HG02588 (cell line): ENCODE measurements around the gene ARHGAP44.

Experiments used
- ATAC-seq: cut with Tn5 transposase; IDR thresholded peaks from one replicate; pipeline ENCODE4 v1.9.1; 2021; ENCODE audit warnings: mild to moderate bottlenecking, moderate library complexity; ENCODE audit not compliant: unreplicated experiment

Gene ARHGAP44

DNA sequence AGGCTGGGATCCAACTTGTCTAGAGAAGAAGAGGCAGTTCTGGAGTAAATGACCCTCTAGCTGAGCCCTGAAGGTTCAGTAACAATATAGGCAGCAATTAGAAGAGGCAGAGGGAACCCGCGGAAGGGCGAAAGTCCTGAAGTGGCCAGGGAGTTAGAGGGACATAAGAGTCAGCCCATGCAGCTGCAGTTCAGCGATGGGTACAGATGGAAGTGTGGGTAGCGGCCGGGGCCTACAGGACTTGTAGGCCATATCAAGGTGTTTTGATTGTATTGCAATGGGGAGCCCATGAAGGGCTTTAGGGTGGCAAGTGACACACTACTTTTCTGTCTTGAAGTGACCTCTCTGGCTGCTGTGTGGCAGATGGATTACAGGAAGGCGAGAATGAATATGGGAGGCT, 225.5 kb downstream of the ARHGAP44 start:
- ATAC-seq, result no peak

DNA sequence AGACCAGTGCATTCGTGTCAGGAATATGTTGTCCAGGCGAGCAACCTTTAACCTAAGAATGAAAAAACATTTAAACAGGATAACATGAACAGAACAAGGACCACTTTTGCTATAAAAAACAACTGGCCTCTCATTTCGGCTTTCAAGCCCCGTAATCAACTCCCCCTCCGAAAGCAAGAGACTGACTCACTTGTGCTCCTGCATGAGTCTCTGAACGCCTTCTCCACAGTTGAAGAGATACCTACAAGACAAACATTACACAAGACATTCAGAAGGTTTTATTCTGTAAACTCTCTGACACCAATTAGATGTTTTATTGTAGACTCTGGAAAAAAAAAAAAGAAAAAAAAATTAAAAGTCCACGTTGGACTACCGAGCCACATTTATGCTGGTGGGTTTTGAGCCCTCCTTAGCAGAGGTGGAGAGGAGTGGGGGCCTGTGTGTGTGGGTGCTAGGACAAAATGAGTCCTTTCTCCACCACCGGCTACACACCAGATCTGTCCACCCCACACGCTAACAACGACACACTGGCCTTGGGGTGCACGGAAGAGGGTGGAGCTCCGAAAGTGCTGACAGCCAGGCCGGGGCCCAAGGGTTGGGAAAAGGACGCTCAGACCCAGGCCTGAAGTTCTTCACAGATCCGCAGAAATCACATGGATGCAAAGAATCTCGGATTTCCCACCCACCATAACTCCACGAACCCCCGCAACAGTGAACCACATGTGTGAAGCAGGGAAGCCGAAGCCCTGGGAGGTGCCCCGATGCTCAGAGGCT, 227.8 kb downstream of the ARHGAP44 start:
- peak; percentile 6 for ATAC-seq

DNA sequence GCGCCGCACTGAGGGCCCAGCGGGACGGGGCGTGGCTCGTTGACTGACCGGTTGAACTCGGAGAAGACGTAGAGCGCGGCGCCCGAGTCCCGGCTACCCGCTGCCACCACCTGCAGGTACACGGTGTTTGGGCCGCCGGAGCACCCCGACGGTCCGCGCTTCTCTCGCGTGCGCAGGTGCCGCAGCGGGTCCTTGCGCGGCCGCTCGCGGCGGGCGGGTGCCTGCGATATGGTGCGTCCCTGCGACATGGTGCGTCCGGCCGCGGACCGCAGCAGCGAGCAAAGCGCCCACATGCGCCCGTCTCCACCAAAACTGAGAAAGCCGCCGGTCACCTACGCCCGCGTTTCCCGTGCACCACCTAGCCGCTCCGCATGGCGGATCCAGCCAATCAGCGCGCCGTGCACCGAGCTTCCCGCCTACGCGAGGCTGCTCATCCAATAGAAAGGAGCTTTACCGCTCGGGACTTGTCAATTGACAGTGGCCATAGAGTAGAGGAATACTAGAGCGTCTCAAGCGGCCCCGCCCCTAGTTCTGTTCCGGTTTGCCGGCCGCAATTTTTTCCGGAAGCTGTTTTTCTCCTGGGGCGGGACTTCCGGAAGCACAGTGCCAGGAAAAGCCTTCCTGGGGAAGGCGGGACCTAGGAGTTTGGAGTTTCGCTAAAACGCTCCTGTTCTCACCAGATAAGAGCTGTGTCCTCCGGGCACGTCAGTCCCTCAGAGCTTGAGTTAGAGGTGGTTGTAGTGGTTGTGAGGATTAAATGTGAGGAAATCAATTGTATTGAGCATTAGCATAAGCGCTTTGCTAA, 228.6 kb downstream of the ARHGAP44 start, which contains the start of gene ELAC2:
Gene ELAC2, minus strand, starts transcription at position 373 of the 805 bp plus-strand sequence. Its CDS starts 80 bp downstream, at position 293.
- ATAC-seq, result peak; percentile 98

DNA sequence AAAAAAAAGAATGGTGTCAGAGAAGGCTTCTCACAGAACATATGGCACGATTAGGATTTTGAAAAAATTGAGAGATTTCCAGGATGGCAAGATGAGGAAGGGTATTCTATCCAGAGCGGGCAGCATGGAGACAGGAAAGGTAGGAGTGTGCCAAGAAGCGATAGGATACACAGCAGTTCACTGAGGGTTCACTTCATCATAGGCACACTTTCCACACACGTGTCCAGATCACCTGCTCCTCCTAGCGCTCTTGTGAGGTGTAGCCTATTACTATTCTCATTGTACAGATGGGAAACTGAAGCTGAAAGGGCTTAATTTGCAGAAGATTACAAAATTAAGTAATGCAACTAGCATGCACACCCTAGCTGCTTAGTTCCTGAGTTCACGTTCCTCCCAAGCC, 234.7 kb downstream of the ARHGAP44 start:
- no peak for ATAC-seq

DNA sequence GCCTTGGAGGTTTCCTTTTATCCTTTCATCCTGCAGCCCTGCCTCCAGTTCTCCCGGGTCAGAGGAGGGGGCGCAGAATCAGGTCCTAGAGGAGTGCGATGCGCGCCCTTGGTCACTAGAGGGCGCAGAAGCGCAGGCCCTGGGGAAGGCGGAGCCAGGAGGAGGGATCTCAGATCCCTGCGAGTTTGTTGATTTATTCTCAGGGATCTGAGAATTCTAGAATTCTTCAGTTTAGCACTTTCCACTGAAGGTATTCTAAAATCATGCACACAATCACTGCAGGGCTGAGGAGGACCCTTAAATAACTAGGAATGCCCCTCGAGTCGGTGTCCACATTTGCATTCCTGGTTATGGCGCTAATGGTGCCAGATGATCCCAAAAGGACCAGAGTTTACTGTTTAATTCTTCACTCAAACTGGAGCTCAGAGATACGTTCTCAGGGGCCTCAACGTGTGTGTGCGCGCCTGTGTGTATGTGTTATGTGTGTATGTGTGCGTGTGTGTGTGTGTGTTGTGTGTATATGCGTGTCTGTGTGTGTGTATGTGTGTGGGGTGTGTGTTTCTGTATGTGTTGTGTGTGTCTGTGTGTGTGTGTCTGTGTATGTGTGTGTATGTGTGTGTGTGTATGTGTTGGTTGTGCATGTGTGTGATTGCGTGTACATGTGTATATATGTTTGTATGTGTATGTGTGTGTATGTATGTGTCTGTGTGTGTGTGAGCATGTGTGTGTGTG, 235.4 kb downstream of the ARHGAP44 start:
- ATAC-seq, result peak; percentile 91

DNA sequence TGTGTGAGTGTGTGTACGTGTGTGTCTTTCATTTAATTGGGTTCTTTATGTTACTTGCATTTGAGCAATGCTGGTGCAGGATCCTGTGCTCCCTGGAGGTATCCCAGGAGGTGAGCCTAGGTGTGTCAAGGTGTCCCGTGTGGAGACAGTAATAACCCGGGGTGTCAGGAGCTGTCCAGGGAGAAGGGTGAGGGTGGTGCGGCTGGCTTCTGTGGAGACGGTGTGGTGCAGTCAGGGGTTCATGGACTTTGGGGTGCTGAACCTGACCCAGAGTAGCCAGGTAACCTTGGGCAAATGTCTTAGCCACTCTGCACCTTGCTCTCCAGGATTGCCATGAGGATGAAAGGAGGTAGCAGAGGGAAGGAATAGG, 235.9 kb downstream of the ARHGAP44 start:
- ATAC-seq, result no peak

DNA sequence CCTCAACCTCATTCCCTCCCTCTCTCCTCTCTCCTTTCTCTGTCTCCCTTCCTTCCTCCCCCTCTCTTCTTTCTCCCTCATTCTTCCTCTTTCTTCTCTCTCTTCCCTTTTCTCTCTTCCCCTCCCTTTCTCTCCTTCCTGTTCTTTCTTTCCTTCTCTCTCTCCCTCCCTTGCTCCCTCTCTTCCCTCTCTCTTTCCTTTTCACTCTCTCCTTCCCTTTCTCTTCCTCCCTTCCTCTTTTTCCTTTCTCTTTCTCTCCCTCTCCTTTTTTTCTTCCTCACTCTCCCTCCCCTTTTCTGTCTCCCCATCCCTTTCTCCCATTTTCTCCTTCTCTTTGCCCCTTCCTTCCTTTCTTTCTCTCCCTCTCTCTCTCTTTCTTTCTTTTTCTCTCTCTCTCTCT, 236.4 kb downstream of the ARHGAP44 start:
- no peak for ATAC-seq

DNA sequence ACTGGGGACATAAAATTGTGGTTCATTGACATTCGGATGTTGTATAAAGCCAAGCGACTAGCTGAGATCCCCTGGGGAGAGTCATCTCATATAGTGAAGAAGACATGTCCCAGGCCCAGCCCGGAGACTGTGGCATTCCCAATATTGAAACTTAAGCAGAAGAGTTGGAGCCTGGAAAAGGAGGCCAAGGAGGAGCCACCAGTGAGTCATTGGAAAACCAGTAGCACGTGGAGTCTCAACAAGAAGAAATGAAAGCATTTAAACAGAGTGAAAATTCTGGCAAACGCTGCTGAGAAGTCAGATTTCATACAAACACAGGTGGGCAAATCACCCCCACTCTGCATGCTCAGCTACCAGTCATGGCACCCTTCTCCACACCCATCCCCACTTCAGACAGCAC, 237.9 kb downstream of the ARHGAP44 start:
- ATAC-seq, result no peak

DNA sequence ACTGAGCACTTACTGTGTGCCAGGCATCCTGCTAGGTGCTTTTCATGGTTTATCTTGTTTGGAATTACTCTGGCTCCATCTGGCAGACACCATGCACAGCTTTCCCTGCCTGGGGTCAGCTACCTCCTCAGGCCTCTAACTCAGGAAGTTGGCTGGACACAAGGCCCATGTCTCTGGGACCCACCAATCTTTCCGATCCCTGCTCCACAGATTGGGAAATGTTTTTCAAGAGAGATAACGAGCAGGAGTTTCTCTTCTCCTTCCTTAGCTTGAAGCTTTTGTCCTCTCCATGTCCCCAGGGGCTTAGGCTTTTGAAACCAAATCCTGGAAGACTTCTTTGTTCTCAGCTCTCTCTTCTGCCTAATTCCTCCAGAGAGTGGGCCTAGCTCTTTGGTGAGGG, 240.0 kb downstream of the ARHGAP44 start:
- ATAC-seq, result no peak

DNA sequence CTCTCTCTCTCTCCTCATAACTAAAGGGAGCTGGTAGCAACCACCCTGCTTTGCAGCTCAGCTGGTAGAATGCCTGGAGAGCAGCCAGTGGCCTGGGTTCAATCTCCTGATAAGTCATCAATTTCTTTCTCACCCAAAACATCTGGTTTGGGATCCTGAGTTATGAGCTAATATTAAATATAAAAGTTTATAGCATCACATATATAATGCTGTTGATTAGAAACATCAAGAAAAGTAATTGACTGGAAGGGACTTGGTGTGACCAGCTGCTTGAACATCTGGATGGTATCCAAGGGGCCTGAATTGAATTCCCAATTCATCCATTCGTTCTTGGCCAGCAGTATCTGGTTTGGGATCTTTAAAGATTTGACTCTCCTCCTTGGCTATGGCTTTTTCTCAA, 240.8 kb downstream of the ARHGAP44 start:
- no peak for ATAC-seq

DNA sequence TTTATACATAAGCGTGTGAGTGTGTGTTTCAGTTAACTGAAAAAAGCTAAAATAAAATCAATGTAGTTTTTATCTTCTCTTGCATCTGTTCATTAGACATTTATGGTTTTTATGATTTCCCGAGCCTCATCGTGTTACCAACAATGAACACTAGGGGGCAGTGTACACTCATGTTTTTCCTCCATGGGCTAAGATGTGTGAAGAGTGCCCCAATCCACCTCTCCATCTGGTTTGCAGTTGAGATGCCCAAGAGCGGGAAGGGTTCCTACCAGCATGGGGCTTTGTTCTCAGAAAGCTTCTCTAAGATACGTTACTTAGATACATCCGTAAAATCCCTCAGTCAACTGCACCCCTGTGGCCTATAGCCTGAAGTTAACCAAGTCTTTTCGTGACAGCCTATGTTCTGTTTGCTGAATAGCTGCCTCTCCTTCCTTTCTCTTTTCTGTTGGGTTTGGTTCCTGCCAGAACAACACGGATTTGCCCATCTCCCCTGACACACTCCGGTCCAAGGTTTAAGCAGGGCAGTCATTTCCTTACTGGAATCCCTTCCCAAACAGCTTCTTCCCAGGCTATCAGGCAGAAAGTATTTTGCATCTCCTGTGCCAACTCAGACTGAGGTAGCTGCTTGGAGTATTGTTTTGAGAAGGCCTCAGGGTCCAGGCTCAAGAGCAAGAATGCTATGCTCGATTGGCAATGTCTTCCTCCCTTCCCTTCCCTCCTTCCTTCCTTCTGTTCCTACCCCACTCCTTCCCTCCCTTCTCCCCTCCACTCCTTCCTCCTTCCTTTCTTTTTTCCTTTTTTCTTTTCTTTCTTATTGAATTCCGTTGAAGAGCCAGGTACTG, 241.4 kb downstream of the ARHGAP44 start:
- no peak for ATAC-seq

DNA sequence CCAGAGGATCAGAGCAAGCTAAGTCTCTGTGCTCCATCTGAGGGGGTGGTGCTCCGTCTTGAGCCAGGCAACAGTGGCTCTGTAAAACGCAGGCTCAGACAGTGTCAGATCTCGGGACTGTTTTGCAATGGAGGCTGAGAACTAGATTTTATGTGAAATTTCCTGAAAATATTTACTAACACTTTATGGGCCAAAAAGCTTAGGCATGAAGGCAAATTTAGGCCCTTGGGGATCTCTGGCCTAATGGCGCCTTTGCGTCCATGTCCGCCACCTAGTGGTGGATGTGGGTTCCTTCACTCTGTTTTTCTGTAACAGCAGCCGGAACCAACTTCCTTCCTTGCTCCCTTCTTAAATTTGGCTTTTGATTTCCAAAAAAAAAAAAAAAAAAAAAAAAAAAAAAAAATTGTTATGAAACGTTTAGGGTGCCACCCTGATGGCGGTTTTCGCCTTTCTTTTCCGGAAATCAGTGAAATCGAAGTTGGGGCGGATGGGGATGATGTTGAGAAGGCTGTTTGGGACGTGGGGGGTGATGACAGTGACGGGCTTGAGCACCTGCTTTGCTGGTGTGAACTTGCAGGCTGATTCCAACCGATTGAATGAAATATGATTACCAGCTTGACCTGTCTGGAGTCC, 242.5 kb downstream of the ARHGAP44 start:
- peak; percentile 62 for ATAC-seq

DNA sequence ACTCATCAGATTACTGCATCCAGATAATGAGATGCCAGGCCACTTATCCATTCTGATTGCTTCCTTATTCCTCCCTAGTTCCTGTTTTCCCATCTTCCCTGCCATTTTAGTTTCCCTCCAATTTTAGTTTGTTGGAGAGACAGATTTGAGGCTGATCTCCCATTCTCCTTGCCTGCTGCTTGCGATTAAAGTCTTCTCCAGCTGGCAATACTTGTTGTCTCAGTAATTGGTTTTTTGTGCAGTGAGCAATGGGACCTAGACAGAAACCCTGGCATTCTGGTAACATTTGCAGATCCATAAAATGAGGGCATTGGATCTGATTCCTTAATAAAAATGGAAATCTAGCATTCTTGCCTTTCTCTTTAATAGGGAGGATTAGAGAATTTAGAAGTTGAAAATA, 246.1 kb downstream of the ARHGAP44 start:
- no peak for ATAC-seq

DNA sequence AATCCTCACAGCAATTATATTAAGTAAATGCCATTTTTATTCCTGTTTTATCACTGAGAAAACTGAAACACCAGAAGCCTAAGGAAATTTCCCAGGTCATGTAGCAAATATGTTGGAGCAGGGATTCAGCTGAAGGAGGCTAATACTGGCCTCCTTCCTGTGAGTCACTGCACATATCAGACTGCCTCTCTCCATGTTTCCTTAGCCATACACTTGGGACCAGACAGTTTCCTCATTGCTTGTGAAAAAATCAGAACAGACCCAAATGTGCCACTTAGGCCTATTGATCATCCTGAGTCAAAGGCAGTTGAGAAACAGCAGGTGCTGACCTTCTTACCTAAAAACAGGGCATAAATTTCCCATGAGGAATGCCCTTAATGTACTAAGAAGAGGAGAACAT, 247.5 kb downstream of the ARHGAP44 start:
- no peak for ATAC-seq

DNA sequence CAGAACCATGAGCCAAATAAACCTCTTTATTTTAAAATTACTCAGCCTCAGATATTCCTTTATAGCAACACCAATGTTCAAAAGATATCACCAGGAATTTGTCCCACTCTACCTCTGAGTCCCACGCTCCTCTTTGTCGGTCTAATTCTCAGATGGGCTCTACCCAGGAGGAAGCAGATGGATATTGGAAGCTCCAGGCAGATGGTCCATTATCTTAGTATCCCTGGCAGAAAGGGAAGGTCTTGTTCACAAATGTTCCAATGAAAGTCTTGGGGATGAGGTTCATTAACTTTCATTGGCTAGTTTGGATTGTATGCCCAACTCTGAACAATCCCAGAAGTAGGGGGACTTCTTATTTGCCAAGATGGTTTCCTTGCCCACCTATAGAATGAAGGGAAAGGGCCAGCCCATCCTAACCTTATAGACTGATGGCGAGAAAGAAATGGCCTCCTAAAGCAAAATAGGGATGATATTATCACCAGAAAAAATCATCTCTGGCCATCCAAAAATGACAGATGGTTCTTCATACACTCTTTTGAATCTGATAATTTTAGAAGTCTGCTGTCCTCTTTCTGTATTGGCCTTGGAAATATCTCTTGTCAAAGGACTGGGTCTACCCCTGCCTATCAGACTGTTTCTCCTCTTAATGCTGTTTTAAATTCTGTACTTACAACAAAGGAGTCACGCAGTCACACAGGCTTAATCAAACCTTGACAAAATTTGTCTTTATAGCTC, 249.8 kb downstream of the ARHGAP44 start:
- no peak for ATAC-seq
